Astrocyte (in vitro differentiated cells and primary cell): Measurements from ENCODE around the gene ZNF22. TPM values are rescaled to one million over a fixed set of nuclear protein-coding genes. Genes with fewer than 3 reads are reported as not detected.

Experiments
- DNase-seq: peaks from one replicate; pipeline ENCODE4 v3.0.0-alpha.2; 2010; ENCODE audit warnings: low read depth
- FAIRE-seq: peaks from 2 replicates; lab custom pipeline; 2011; peaks lifted over from hg19 to GRCh38; lab: Jason Lieb, UNC
- H2AFZ ChIP-seq: 2 replicates; pipeline ENCODE4 v1.6.0; 2012; ENCODE audit warnings: low read depth, low read length, inconsistent platforms
- H3K27ac ChIP-seq: 2 replicates; pipeline ENCODE4 v1.5.1; 2011; ENCODE audit warnings: low read depth, low read length, inconsistent platforms
- H3K27me3 ChIP-seq: 2 replicates; pipeline ENCODE4 v1.6.0; 2011; ENCODE audit warnings: low read length, inconsistent platforms; ENCODE audit not compliant: insufficient read depth
- H3K36me3 ChIP-seq: 2 replicates; pipeline ENCODE4 v1.5.1; 2011; ENCODE audit warnings: low read length, inconsistent platforms; ENCODE audit not compliant: insufficient read depth
- H3K4me1 ChIP-seq: 2 replicates; pipeline ENCODE4 v1.5.1; 2011; ENCODE audit warnings: low read length, inconsistent platforms; ENCODE audit not compliant: insufficient read depth
- H3K4me2 ChIP-seq: 2 replicates; pipeline ENCODE4 v1.6.0; 2012; ENCODE audit warnings: low read length, inconsistent platforms
- H3K4me3 ChIP-seq: 2 replicates; pipeline ENCODE4 v1.5.1; 2011; ENCODE audit warnings: low read depth, mild to moderate bottlenecking, low read length, inconsistent platforms; ENCODE audit not compliant: insufficient read depth
- H3K79me2 ChIP-seq: 2 replicates; pipeline ENCODE4 v1.6.0; 2012; ENCODE audit warnings: mild to moderate bottlenecking, low read length, inconsistent platforms; ENCODE audit not compliant: insufficient read depth
- H3K9ac ChIP-seq: 2 replicates; pipeline ENCODE4 v1.6.0; 2012; ENCODE audit warnings: mild to moderate bottlenecking, low read length, inconsistent platforms
- H3K9me3 ChIP-seq: 2 replicates; pipeline ENCODE4 v1.5.1; 2012; ENCODE audit warnings: low read depth, mild to moderate bottlenecking, low read length, inconsistent platforms; ENCODE audit not compliant: insufficient read depth
- H4K20me1 ChIP-seq: 2 replicates; pipeline ENCODE4 v1.6.0; 2012; ENCODE audit warnings: low read length, inconsistent platforms; ENCODE audit not compliant: insufficient read depth
- H3K27ac Mint-ChIP-seq: one replicate; pipeline ENCODE4 v1.8.0; 2021; ENCODE audit warnings: mild to moderate bottlenecking, mixed read lengths; ENCODE audit not compliant: unreplicated experiment
- H3K27me3 Mint-ChIP-seq: one replicate; pipeline ENCODE4 v1.8.0; 2021; ENCODE audit warnings: low read depth, mixed read lengths; ENCODE audit not compliant: unreplicated experiment
- H3K36me3 Mint-ChIP-seq: one replicate; pipeline ENCODE4 v1.8.0; 2021; ENCODE audit warnings: low read depth, mixed read lengths; ENCODE audit not compliant: unreplicated experiment
- H3K4me1 Mint-ChIP-seq: one replicate; pipeline ENCODE4 v1.8.0; 2021; ENCODE audit warnings: low read depth, mixed read lengths; ENCODE audit not compliant: unreplicated experiment
- H3K4me3 Mint-ChIP-seq: one replicate; pipeline ENCODE4 v1.8.0; 2021; ENCODE audit warnings: mild to moderate bottlenecking, moderate library complexity, mixed read lengths; ENCODE audit not compliant: unreplicated experiment
- H3K9me3 Mint-ChIP-seq: one replicate; pipeline ENCODE4 v1.8.0; 2021; ENCODE audit warnings: mild to moderate bottlenecking, mixed read lengths; ENCODE audit not compliant: unreplicated experiment
- CTCF ChIP-seq: IDR thresholded peaks from 2 replicates; pipeline ENCODE4 v1.5.1; 2011; ENCODE audit warnings: low read depth, mild to moderate bottlenecking, inconsistent platforms, low read length, moderate library complexity; ENCODE audit not compliant: insufficient read depth
- EZH2 ChIP-seq: IDR thresholded peaks from 2 replicates; pipeline ENCODE4 v1.6.1; 2012; ENCODE audit warnings: mild to moderate bottlenecking, low read length, inconsistent platforms; ENCODE audit not compliant: insufficient read depth
- total RNA-seq: library from RNA; stranded (reverse); gene quantifications from 2 replicates; pipeline ENCODE4 v1.2.1, GENCODE V29; 2021

ZNF22 gene
- total RNA-seq, 1 donor from 2014 or later: 12.0 TPM

- Mint-ChIP-seq H3K27me3 (no peaks in the 10 kb centered on the region), H3K27ac (peak overlapping the region; percentile 20), H3K9me3 (no peaks in the 10 kb centered on the region), H3K4me1 (peaks cover 76% of the 10 kb centered on the region), H3K4me3 (peak overlapping the region; percentile 90), H3K36me3 (no peaks in the 10 kb centered on the region)
- Histone ChIP-seq H3K79me2 (no peaks in the 10 kb centered on the region), H3K27me3 (no peaks in the 10 kb centered on the region), H3K4me2 (no peak overlapping the region), H3K27ac (no peak overlapping the region), H3K9me3 (no peaks in the 10 kb centered on the region), H4K20me1 (no peaks in the 10 kb centered on the region), H3K36me3 (no peaks in the 10 kb centered on the region), H3K4me3 (no peak overlapping the region), H3K4me1 (peaks cover 38% of the 10 kb centered on the region), H3K9ac (no peak overlapping the region), H2AFZ (no peak overlapping the region)
- FAIRE-seq (no peak), DNase-seq (no peak)
- TF ChIP-seq EZH2 (no peak), CTCF (no peak)
These were observed 38.6 kb upstream of the ZNF22 start for GRCh38 chr10:44961931-44962750.

- no peak overlapping the region for H3K9ac ChIP-seq
- no peaks in the 10 kb centered on the region for H3K9me3 ChIP-seq
- no peaks in the 10 kb centered on the region for H4K20me1 ChIP-seq
- DNase-seq (no peak), FAIRE-seq (no peak)
- no peak overlapping the region for H3K4me3 ChIP-seq
- H3K27ac Mint-ChIP-seq: peak overlapping the region; percentile 43
- no peaks in the 10 kb centered on the region for H3K27me3 Mint-ChIP-seq
- no peaks in the 10 kb centered on the region for H3K27me3 ChIP-seq
- H3K4me3 Mint-ChIP-seq: peak overlapping the region; percentile 68
- no peaks in the 10 kb centered on the region for H3K36me3 ChIP-seq
- H3K36me3 Mint-ChIP-seq: no peaks in the 10 kb centered on the region
- no peaks in the 10 kb centered on the region for H3K9me3 Mint-ChIP-seq
- no peak overlapping the region for H2AFZ ChIP-seq
- H3K4me1 Mint-ChIP-seq: peaks cover 77% of the 10 kb centered on the region
- TF ChIP-seq EZH2 (no peak), CTCF (no peak)
- H3K4me2 ChIP-seq: no peak overlapping the region
- no peaks in the 10 kb centered on the region for H3K79me2 ChIP-seq
- peaks cover 38% of the 10 kb centered on the region for H3K4me1 ChIP-seq
- no peak overlapping the region for H3K27ac ChIP-seq
These were observed 37.6 kb upstream of the ZNF22 start for GRCh38 chr10:44962870-44963738.
